ENCODE results near the gene KCNAB1. TPM values are rescaled to one million over a fixed set of nuclear protein-coding genes. Genes with fewer than 3 reads are reported as not detected.
"Not testable (repeated sequence)": the region's sequence is repeated elsewhere in the genome, so short reads cannot be mapped to it uniquely, and the experiment has no call there.

KCNAB1 gene
- total RNA-seq, result under 0.01 TPM in 1 of 2 replicates, not detected in the other

GRCh38 chr3:156120528-156121251 is at the start of gene KCNAB1:
KCNAB1 (plus strand) TSS chr3:156120578.
- DNase-seq (ENCODE audit: low read depth), result no peak

GRCh38 chr3:156071031-156071430 is 49.3 kb upstream of the KCNAB1 start:
- DNase-seq (ENCODE audit: low read depth), result no peak

GRCh38 chr3:156072950-156073657 is 47.3 kb upstream of the KCNAB1 start:
- DNase-seq (ENCODE audit: low read depth), result not testable (repeated sequence)

GRCh38 chr3:156090126-156090525 is 30.3 kb upstream of the KCNAB1 start:
- no peak for DNase-seq (ENCODE audit: low read depth)

GRCh38 chr3:156093964-156094363 is 26.4 kb upstream of the KCNAB1 start:
- no peak for DNase-seq (ENCODE audit: low read depth)

DNA sequence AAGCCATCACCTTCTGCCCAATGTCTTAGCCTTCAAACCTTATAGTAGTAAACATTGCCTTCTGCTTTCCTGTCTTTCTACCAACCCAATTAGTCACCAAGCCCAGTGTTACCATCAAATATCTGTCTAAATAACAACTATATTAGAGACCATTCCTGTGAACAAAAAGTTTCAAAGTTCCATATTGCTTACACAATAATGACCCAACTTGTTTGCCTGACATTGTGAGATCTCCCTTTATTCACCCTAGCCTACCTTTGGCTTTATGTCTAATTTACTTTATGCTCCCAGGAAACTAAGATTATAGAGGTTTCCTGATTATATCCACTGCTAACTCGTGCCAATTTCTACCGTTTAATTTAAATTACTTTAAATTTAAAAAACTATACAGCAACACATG is 26.0 kb upstream of the KCNAB1 start:
- peak; percentile 13 for DNase-seq (ENCODE audit: low read depth)

- not testable (repeated sequence) for DNase-seq (ENCODE audit: low read depth)
Observed at GRCh38 chr3:156095652-156096051, 24.7 kb upstream of the KCNAB1 start.

- DNase-seq (ENCODE audit: low read depth), result no peak
Observed at GRCh38 chr3:156098437-156099035, 21.8 kb upstream of the KCNAB1 start.

DNA sequence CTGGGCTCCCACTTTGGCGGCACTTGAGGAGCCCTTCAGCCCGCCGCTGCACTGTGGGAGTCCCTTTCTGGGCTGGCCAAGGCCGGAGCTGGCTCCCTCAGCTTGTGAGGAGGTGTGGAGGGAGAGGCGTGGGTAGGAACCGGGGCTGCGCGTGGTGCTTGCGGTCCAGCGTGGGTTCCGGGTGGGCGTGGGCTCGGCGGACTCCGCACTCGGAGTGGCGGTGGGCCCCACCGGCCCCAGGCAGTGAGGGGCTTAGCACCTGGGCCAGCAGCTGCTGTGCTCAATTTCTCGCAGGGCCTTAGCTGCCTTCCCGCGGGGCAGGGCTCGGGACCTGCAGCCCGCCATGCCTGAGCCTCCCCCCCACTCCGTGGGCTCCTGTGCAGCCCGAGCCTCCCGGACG is 21.0 kb upstream of the KCNAB1 start:
- DNase-seq (ENCODE audit: low read depth), result not testable (repeated sequence)

DNA sequence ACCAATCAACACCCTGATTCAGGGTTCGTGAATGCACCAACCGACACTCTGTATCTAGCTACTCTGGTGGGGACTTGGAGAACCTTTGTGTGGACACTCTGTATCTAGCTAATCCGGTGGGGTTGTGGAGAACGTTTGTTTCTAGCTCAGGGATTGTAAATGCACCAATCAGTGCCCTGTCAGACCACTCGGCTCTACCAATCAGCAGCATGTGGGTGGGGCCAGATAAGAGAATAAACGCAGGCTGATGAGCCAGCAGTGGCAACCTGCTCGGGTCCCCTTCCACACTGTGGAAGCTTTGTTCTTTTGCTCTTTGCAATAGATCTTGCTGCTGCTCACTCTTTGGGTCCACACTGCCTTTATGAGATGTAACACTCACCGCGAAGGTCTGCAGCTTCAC is 20.4 kb upstream of the KCNAB1 start:
- DNase-seq (ENCODE audit: low read depth), result not testable (repeated sequence)

DNA sequence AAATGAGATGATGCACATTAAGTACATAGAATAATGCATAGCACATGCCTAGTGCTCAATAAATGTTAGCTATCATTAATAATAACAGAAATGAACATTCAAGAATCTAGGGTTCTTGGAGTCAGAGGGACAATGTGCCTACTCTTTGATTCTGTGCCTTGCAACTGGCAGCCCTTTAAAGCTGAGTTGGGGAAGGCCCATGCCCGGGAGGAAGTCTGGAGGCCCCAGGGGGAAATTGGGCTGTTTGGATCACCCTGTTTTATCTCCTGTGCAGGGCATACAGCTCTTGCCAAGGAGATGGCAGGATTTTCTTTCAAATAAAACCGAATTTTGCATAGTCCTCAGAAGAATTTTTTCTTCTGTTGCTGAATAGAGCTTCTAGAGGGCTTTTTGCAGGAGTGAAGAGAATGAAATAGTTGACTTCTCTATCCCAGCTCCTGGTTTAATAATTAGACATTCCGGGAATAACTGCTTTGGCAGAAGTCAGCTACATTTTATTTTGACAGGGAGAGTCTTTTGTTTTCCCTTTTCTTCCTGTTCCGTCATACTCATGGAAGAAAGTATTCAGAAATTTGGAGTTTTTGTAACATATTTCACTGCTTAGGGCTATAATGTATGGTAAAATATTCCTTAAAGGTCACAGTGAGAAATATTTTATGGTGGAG is 18.0 kb upstream of the KCNAB1 start:
- DNase-seq (ENCODE audit: low read depth), result peak; percentile 75

DNA sequence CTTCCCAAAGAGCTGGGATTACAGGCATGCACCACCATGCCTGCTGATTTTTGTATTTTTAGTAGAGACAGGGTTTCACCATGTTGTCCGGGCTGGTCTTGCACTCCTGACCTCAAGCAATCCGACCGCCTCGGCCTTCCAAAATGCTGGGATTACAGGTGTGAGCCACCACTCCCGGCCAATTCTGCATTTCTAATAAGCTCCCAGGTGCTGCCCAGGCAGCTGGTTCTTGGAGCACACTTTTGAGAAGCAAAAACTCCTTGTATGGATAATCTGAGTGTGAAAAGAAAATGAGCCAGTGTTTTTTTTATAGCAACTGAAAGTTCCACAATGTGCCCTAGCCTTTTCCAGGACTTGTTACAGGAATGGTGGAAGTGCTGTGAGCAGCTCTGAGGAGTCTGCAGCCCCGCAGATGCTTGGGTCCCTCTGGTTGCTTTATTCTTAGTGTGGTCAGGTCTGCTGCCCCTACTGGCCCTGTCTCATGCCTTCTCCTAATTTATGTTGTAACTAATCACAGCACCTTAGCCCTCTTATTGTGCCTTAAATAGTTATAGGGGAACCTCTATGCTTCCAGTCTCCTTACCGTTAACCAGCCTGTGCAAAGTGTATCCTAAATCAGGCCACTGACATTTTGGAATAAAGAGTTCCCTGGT is 13.5 kb upstream of the KCNAB1 start:
- no peak for DNase-seq (ENCODE audit: low read depth)

DNA sequence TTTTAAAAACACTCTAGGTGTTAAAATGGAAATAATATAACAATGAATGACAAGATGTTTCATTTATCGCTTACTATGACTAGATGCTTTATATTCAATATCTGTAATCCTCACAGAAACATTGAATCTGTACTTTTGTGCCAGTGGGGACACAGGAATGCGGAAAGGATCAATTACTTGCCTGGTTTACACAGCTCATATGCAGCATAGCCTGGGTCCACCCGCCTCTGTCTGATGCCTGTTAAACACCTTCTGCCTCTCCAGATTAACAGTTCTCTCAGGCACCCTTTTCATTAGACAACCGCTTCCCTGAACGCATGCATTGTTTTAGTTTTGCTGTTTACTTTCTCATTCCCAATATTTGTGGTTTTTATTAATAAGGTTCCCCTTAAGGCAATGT is 12.9 kb upstream of the KCNAB1 start:
- no peak for DNase-seq (ENCODE audit: low read depth)

- no peak for DNase-seq (ENCODE audit: low read depth)
Observed at GRCh38 chr3:156108616-156109015, 11.8 kb upstream of the KCNAB1 start.

GRCh38 chr3:156109989-156110388 is 10.4 kb upstream of the KCNAB1 start:
- no peak for DNase-seq (ENCODE audit: low read depth)

GRCh38 chr3:156126467-156126866 is 6.1 kb downstream of the KCNAB1 start:
- DNase-seq (ENCODE audit: low read depth), result no peak

DNA sequence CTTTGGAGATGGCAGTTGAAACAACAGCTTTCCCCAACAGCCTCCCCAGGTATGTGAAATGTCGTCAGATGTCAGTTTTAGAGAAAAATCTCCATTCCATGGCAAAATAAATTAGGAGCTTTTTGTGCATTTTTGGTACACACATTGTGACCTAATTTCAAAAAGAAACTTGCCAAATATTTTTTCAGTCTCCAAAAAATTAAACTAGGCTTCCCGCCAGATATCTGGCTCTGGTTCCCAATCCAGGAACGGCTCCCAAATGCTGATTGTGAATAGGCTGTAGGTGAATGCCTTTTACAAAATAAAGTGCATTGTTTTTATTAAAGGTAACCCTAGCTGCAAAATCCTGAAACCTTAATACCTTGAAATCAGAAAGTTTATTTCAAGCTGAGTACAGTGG is 10.9 kb downstream of the KCNAB1 start:
- no peak for DNase-seq (ENCODE audit: low read depth)

DNA sequence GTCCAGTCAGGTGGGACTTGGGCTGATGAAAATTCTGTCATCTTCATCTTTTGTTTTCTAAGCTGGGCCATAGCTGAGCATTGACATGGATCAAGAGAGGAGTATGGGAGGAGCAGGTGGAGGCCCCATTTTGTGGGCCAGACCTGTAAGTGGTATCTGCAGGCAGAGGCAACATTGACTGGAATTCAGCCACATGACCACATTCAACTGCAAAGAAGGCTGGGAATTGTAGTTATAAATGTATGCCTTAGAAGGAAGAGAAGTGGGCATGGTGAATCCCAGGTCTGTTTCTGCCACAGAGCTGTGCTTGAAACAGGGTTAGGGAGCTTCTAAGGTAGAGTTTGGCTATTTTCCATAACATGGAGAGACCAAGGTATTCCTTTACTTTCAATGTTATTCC is 11.4 kb downstream of the KCNAB1 start:
- DNase-seq (ENCODE audit: low read depth), result no peak

GRCh38 chr3:156132313-156132712 is 11.9 kb downstream of the KCNAB1 start:
- DNase-seq (ENCODE audit: low read depth), result no peak

DNA sequence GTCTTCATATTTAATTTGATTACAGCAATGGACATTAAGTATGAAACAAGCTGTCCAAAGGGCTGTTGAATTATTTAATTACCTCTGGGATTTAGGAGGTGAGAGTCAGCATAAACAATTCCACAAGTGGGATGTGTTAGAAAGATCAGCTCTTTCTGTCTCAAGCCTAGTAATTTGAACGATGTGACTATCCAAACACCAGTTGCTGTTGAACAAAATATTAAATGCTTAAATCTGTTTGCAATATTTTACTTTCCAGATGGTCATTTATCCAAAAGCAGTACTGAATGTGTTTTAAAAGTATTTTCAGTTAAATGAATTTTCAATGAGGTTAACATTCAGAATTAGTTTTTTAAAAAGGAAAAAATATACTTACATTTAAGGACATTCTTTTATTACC is 12.7 kb downstream of the KCNAB1 start:
- no peak for DNase-seq (ENCODE audit: low read depth)

- no peak for DNase-seq (ENCODE audit: low read depth)
Observed at GRCh38 chr3:156135921-156136638, 15.7 kb downstream of the KCNAB1 start.

All from renal cortical epithelial cell (primary cell).